Testis (tissue), 3 donors: Measurements from ENCODE around the gene GRIP1. TPM values are rescaled to one million over a fixed set of nuclear protein-coding genes. Genes with fewer than 3 reads are reported as not detected.

Experiments used
- DNase-seq: peaks from one replicate; pipeline ENCODE4 v3.0.0-alpha.2; 2019
- H3K27ac ChIP-seq, 2 donors: fragments of 200-600 bp; sonication (generic); one replicate each; pipeline ENCODE4 v1.5.1; 2019
- H3K27me3 ChIP-seq: fragments of 200-600 bp; sonication (generic); one replicate; pipeline ENCODE4 v1.5.1; 2019
- H3K36me3 ChIP-seq: fragments of 200-600 bp; sonication (generic); one replicate; pipeline ENCODE4 v1.5.1; 2017; ENCODE audit warnings: low read depth; ENCODE audit errors: missing control alignments
- H3K4me1 ChIP-seq: fragments of 200-600 bp; sonication (generic); one replicate; pipeline ENCODE4 v1.5.1; 2019
- H3K4me3 ChIP-seq, 2 donors: fragments of 200-600 bp; sonication (generic); one replicate each; pipeline ENCODE4 v1.5.1; 2017 to 2019
- H3K9me3 ChIP-seq: fragments of 200-600 bp; sonication (generic); one replicate; pipeline ENCODE4 v1.5.1; 2017
- POLR2A ChIP-seq: fragments of 450-650 bp; IDR thresholded peaks from one replicate; pipeline ENCODE4 v1.6.1; 2017; ENCODE audit warnings: antibody characterized with exemption, mild to moderate bottlenecking, moderate library complexity
- WGBS, 2 donors: methylation state at CpG; one replicate each; pipeline ENCODE4 v1.1.5; 2018; 5-methylcytosine and 5-hydroxymethylcytosine counted together
- intact Hi-C: fragments of 100-400 bp; cut with DNase I; formaldehyde crosslinking; loops from one replicate; pipeline ENCODE4 v1.15.1; 2023; ENCODE audit warnings: low total_unique reads
- polyA plus RNA-seq: library from polyadenylated mRNA; stranded (reverse); fragments of 350-450 nt; fragmentation: Illumina TruSeq; extraction: RNeasy Lipid Tissue Mini Kit (QIAGEN cat#74804); gene quantifications from one replicate; pipeline ENCODE4 v1.2.3, GENCODE V29; 2014; ENCODE audit warnings: low read depth, low replicate concordance; ENCODE audit not compliant: insufficient read depth
- total RNA-seq, 2 donors: library from RNA; depleted of rRNA; stranded (reverse); fragments of >200 nt; gene quantifications; one replicate each; pipeline ENCODE4 v1.2.3, GENCODE V29; 2016
- TF ChIP-seq, protein P1 (sequence below), 3 experiments: fragments of 450-650 bp in 2 of 3; fragments of 200-600 bp in 1 of 3; sonication (generic) in 1 of 3; IDR thresholded peaks; one replicate each; pipeline ENCODE4 v1.5.1; 2016 to 2019; ENCODE audit warnings: antibody characterized with exemption in 3 of 3, mild to moderate bottlenecking in 2 of 3, moderate library complexity in 1 of 3

The GRIP1 gene
- total and polyA plus RNA-seq, 3 donors from 2014 or later = 12.0 to 14.0 (median 12.9) TPM

DNA sequence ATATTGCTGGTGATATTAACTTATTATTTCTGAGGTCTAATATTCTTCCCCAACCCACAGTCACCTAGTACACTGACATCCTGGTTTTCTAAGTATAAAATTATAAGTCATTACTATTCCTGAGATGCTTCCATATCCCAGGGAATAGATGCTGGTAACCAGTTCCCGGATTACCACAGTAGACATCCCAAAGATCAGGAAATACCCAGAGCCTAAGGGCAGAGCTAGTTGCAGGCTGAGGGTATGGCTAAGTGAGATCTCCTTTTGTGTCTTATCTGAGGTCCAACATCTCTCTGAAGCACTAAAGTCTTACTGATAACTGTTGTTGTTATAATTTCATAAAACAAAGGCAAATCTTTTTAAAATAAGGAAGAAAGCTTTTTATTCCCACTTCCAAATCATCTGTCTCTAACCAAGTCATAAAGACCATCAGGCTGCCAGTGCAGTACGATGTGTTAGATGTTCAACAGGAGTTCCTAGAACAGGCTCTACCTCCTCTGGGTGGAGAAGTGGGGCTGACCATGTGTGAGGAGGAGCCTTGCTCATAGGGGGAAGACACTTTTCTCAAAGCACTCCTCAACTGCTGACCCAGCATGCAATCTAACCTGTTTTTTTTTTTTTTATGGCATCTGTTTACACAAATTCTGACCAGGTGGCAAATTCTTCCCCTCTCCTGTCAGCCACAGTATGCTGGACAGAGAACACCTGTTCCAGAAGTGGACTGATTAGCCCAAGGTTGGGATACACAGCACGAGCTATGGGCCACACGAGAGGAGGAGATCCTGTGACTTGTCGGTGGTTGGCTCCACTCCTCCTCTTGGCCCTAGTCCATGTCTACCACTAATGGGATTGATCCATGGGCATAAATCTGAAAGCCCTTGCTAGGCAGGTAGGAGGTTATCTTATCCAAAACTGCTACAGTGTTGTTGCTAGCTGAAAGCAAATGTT lies 16.1 kb upstream of the GRIP1 start:
- Histone ChIP-seq H3K27me3 (no peaks in the 10 kb centered on the region), H3K9me3 (no peaks in the 10 kb centered on the region), H3K27ac (no peak overlapping the region), H3K4me3 (no peak overlapping the region), H3K4me1 (no peaks in the 10 kb centered on the region), H3K36me3 (no peaks in the 10 kb centered on the region)
- intact Hi-C loops = no loop called here
- no peak for DNase-seq
- TF ChIP-seq POLR2A = no peak
- TF ChIP-seq, protein P1, sequence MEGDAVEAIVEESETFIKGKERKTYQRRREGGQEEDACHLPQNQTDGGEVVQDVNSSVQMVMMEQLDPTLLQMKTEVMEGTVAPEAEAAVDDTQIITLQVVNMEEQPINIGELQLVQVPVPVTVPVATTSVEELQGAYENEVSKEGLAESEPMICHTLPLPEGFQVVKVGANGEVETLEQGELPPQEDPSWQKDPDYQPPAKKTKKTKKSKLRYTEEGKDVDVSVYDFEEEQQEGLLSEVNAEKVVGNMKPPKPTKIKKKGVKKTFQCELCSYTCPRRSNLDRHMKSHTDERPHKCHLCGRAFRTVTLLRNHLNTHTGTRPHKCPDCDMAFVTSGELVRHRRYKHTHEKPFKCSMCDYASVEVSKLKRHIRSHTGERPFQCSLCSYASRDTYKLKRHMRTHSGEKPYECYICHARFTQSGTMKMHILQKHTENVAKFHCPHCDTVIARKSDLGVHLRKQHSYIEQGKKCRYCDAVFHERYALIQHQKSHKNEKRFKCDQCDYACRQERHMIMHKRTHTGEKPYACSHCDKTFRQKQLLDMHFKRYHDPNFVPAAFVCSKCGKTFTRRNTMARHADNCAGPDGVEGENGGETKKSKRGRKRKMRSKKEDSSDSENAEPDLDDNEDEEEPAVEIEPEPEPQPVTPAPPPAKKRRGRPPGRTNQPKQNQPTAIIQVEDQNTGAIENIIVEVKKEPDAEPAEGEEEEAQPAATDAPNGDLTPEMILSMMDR (IDR thresholded peaks at IDR 0.05) = no peak
- 47 to 49% methylated on average over 5 of the region's 5 CpGs for WGBS, 2 donors

- WGBS, 2 donors = 23 to 29% methylated on average over 1 of the region's 1 CpG
- no peak overlapping the region for H3K4me3 ChIP-seq
- H3K27ac ChIP-seq = no peak overlapping the region
- DNase-seq = peak; percentile 44
- no peaks in the 10 kb centered on the region for H3K36me3 ChIP-seq
- H3K27me3 ChIP-seq = no peaks in the 10 kb centered on the region
- intact Hi-C loops = no loop called here
- TF ChIP-seq POLR2A = no peak
- TF ChIP-seq, protein P1 (IDR thresholded peaks at IDR 0.05) = peak in 1 of 3 experiments; percentile 42
- no peaks in the 10 kb centered on the region for H3K9me3 ChIP-seq
- H3K4me1 ChIP-seq = no peaks in the 10 kb centered on the region
Measured at GRCh38 chr12:66693901-66694513, 15.1 kb upstream of the GRIP1 start.

DNA sequence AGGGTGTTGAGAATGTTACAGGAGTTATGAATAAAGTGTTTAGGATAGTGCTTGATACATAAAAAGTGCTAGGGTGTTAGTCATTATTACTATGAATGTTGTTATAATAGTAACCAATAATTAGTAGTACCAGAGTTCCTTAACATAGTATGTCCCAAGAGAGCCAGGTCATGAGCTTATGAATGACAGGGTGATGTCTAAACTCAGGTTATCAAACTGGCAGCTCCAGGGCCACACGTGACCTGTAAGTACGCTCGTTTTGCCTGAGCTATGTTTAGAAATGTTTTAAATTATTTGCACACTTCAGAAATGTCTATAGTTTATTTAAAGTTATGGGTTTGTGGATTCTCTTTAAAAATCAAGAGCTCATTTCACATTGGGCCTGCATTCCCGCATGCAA lies 14.1 kb upstream of the GRIP1 start:
- intact Hi-C loops = no loop called here
- 77 to 83% methylated on average over 4 of the region's 4 CpGs for WGBS, 2 donors

DNA sequence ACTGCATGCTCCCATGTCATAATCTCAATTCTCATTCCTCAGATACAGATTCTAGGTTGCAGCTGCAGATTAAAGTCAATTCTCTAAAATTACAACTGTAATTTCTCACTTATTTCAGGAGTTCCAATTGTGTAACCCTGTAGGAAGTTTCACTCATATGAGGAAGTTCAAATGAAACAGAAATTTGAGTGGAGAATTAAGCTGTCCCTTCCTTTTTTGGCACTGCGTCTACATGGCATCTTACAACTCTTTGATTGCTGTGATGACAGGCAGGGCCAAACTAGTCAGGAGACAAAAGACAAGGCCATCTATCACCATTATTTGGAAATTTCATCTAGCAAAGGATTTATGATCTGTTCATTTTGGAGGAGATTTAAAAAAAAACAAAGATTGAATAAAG lies 13.3 kb upstream of the GRIP1 start:
- no peak overlapping the region for H3K4me3 ChIP-seq
- TF ChIP-seq, protein P1 (IDR thresholded peaks at IDR 0.05) = no peak
- TF ChIP-seq POLR2A = no peak
- WGBS, 2 donors = 86 to 89% methylated on average over 1 of the region's 1 CpG
- no peak overlapping the region for H3K27ac ChIP-seq
- no peaks in the 10 kb centered on the region for H3K36me3 ChIP-seq
- no peaks in the 10 kb centered on the region for H3K4me1 ChIP-seq
- no peak for DNase-seq
- no peaks in the 10 kb centered on the region for H3K9me3 ChIP-seq
- no peaks in the 10 kb centered on the region for H3K27me3 ChIP-seq
- intact Hi-C loops = no loop called here

More for the DNA sequence above, 14.1 kb upstream of the GRIP1 start:
- TF ChIP-seq, protein P1 (IDR thresholded peaks at IDR 0.05) = no peak
- no peak for TF ChIP-seq POLR2A
- Histone ChIP-seq H3K4me3 (no peak overlapping the region), H3K27ac (no peak overlapping the region), H3K27me3 (no peaks in the 10 kb centered on the region), H3K9me3 (no peaks in the 10 kb centered on the region), H3K4me1 (no peaks in the 10 kb centered on the region), H3K36me3 (no peaks in the 10 kb centered on the region)
- no peak for DNase-seq
